K562 (cell line): ENCODE data around the gene KTN1. TPM values are rescaled to one million over a fixed set of nuclear protein-coding genes. Genes with fewer than 3 reads are reported as not detected.
A peak's percentile ranks its signal among the peaks of the same experiment; 100 is the strongest.

ENCODE experiments used
- ATAC-seq: fragments of 200-7000 bp; cut with Tn5 transposase; 3 replicates; pipeline ENCODE4 v1.9.1; 2020; ENCODE audit warnings: moderate library complexity
- BruUV-seq: library from RNA; stranded (reverse); fragments of 400-500 nt; replicated peaks from 2 replicates; lab custom pipeline; 2021; lab: Mats Ljungman, UMichigan
- CTCF ChIA-PET: fragments of 300-600 bp; formaldehyde crosslinking; extraction: SDS; loops from one replicate; lab custom pipeline; 2021; ENCODE audit warnings: low intra/inter-chr PET ratio; lab: Yijun Ruan, JAX
- POLR2A ChIA-PET: fragments of 300-600, 350-650 bp; sonication (Branson Sonifier 250); formaldehyde crosslinking; extraction: SDS; loops from one replicate; lab custom pipeline; 2021; ENCODE audit warnings: antibody characterized with exemption, inconsistent platforms; lab: Yijun Ruan, JAX
- DNase-seq, 4 experiments: peaks; one replicate each; pipeline versions ENCODE4 v3.0.0 to v3.0.0-alpha.2; 2011 to 2018; ENCODE audit warnings: low spot score in 3 of 4, mixed read lengths in 3 of 4; ENCODE audit errors: extremely low read depth in 1 of 4
- FAIRE-seq: peaks from 2 replicates; lab custom pipeline; 2011; peaks lifted over from hg19 to GRCh38; lab: Jason Lieb, UNC
- H2AFZ ChIP-seq: 2 replicates; pipeline ENCODE4 v1.6.0; 2011; ENCODE audit warnings: low read depth, low read length, control low read depth, inconsistent platforms
- H3K27ac ChIP-seq: fragments of 200-600 bp; 3 replicates; pipeline ENCODE4 v1.8.0; 2011; ENCODE audit warnings: low read depth, mild to moderate bottlenecking, control low read depth, inconsistent platforms, low read length, moderate library complexity, mixed read lengths; ENCODE audit errors: extremely low read depth
- H3K27me3 ChIP-seq, 2 experiments: fragments of 300-600 bp in 1 of 2; 2 replicates in 1 of 2; 3 replicates in 1 of 2; pipeline versions ENCODE4 v1.6.0 to v1.8.0; 2011; ENCODE audit warnings: inconsistent platforms in 2 of 2, low read length in 2 of 2, mild to moderate bottlenecking in 1 of 2, mixed read lengths in 1 of 2, moderate library complexity in 1 of 2; ENCODE audit not compliant: control insufficient read depth in 2 of 2, insufficient read depth in 2 of 2
- H3K36me3 ChIP-seq: fragments of 300-600 bp; 3 replicates; pipeline ENCODE4 v1.8.0; 2011; ENCODE audit warnings: mild to moderate bottlenecking, low read length, inconsistent platforms; ENCODE audit not compliant: control insufficient read depth, insufficient read depth
- H3K4me1 ChIP-seq, 2 experiments: fragments of 200-600 bp in 1 of 2; replicated peaks in 1 of 2; 2 replicates in 1 of 2; 3 replicates in 1 of 2; pipeline versions ENCODE4 v1.5.1 to v1.8.0; 2011; ENCODE audit warnings: inconsistent platforms in 2 of 2, low read length in 2 of 2, mild to moderate bottlenecking in 1 of 2, mixed read lengths in 1 of 2, moderate library complexity in 1 of 2; ENCODE audit not compliant: control insufficient read depth in 2 of 2, insufficient read depth in 2 of 2
- H3K4me2 ChIP-seq: 2 replicates; pipeline ENCODE4 v1.6.1; 2011; ENCODE audit warnings: low read length, control low read depth, inconsistent platforms, mixed read lengths; ENCODE audit not compliant: insufficient read depth
- H3K4me3 ChIP-seq: fragments of 200-600 bp; sonication (generic), shearing (Covaris generic); 2 replicates; pipeline ENCODE4 v1.5.1; 2016; ENCODE audit warnings: control low read depth, inconsistent platforms
- H3K79me2 ChIP-seq: fragments of 200-600 bp; 3 replicates; pipeline ENCODE4 v1.8.0; 2011; ENCODE audit warnings: low read length, inconsistent platforms; ENCODE audit not compliant: control insufficient read depth, insufficient read depth
- H3K9ac ChIP-seq, 2 experiments: 2 replicates each; pipeline versions ENCODE4 v1.6.0 to v1.6.1; 2011; ENCODE audit warnings: low read depth in 2 of 2, low read length in 2 of 2, control low read depth in 1 of 2, inconsistent platforms in 1 of 2, mild to moderate bottlenecking in 1 of 2, mixed read lengths in 1 of 2; ENCODE audit not compliant: insufficient read depth in 1 of 2
- H3K9me1 ChIP-seq: one replicate; pipeline ENCODE4 v1.6.0; 2011; ENCODE audit warnings: inconsistent platforms, mild to moderate bottlenecking, low read length, moderate library complexity; ENCODE audit not compliant: control insufficient read depth, insufficient read depth
- H3K9me3 ChIP-seq: replicated peaks from 2 replicates; pipeline ENCODE4 v1.5.1; 2011; ENCODE audit warnings: low read depth, low read length, inconsistent platforms; ENCODE audit not compliant: control insufficient read depth, insufficient read depth
- H4K20me1 ChIP-seq: replicated peaks from 2 replicates; pipeline ENCODE4 v1.6.1; 2011; ENCODE audit warnings: low read length, inconsistent platforms, mixed read lengths; ENCODE audit not compliant: control insufficient read depth, insufficient read depth
- CCAR2 ChIP-seq: fragments of 200-400 bp; formaldehyde crosslinking; IDR thresholded peaks from 2 replicates; pipeline ENCODE4 v1.6.1; 2017; ENCODE audit warnings: mild to moderate bottlenecking, low read depth, low read length
- IRF2 ChIP-seq: sonication (generic); formaldehyde crosslinking; IDR thresholded peaks from 2 replicates; pipeline ENCODE4 v1.8.1; 2022; ENCODE audit warnings: mild to moderate bottlenecking, missing genetic modification reagents
- KDM2B ChIP-seq: fragments of 250-450 bp; sonication (Bioruptor Pico); IDR thresholded peaks from 2 replicates; pipeline ENCODE4 v1.8.0; 2021; ENCODE audit warnings: mild to moderate bottlenecking, moderate library complexity
- MAFG ChIP-seq: fragments of 450-650 bp; conservative IDR thresholded peaks from 2 replicates; pipeline ENCODE4 v1.6.1; 2016; ENCODE audit warnings: missing genetic modification characterization, missing compliant biosample characterization
- NFE2L1 ChIP-seq: fragments of 450-650 bp; IDR thresholded peaks from 2 replicates; pipeline ENCODE4 v1.6.1; 2016; ENCODE audit warnings: missing genetic modification characterization, low read depth, mild to moderate bottlenecking, missing compliant biosample characterization, moderate library complexity, borderline replicate concordance
- PTTG1 ChIP-seq: fragments of 450-650 bp; IDR thresholded peaks from 2 replicates; pipeline ENCODE4 v1.6.1; 2016; ENCODE audit warnings: low read depth, mild to moderate bottlenecking, missing genetic modification characterization, missing compliant biosample characterization
- SIN3B ChIP-seq: fragments of 450-650 bp; IDR thresholded peaks from 2 replicates; pipeline ENCODE4 v1.6.1; 2017; ENCODE audit warnings: low read depth, mild to moderate bottlenecking, moderate library complexity
- SMARCB1 ChIP-seq: IDR thresholded peaks from 2 replicates; pipeline ENCODE4 v1.6.1; 2011; ENCODE audit warnings: improper control_type of control experiment, low read depth; ENCODE audit not compliant: insufficient read length
- SRSF9 ChIP-seq: fragments of 200-400 bp; formaldehyde crosslinking; IDR thresholded peaks from 2 replicates; pipeline ENCODE4 v1.6.1; 2017; ENCODE audit warnings: low read depth, low read length, borderline replicate concordance
- YBX1 ChIP-seq: fragments of 450-650 bp; IDR thresholded peaks from 2 replicates; pipeline ENCODE4 v1.7.1; 2016; ENCODE audit warnings: mild to moderate bottlenecking
- ZNF695 ChIP-seq: fragments of 450-650 bp; formaldehyde crosslinking; IDR thresholded peaks from 2 replicates; pipeline ENCODE4 v1.4.0; 2020; ENCODE audit warnings: mild to moderate bottlenecking, moderate library complexity
- WGBS: fragments of 100-300 bp; shearing (Covaris generic); methylation state at CpG from one replicate; pipeline ENCODE4 v1.1.6; 2016; ENCODE audit warnings: low coverage, mixed read lengths; ENCODE audit not compliant: insufficient coverage; ENCODE audit errors: missing lambda C conversion rate; 5-methylcytosine and 5-hydroxymethylcytosine counted together
- in situ Hi-C: fragments of 300-500 bp; cut with MboI; formaldehyde crosslinking; loops from 4 replicates; pipeline ENCODE4 v1.15.0; 2018; ENCODE audit warnings: inconsistent platforms, mixed read lengths
- intact Hi-C: fragments of 100-400 bp; cut with micrococcal nuclease; formaldehyde crosslinking; loops from 2 replicates; pipeline ENCODE4 v1.14.2; 2022
- polyA plus RNA-seq, 8 experiments: library from polyadenylated mRNA; depleted of rRNA in 4 of 8; stranded (reverse) in 5 of 8; unstranded in 3 of 8; fragments of >200 nt; fragmentation: Nextera tagmentation in 2 of 8; fragmentation: Illumina TruSeq in 1 of 8; extraction: Ambion mirVana in 2 of 8; extraction: Trizol in 1 of 8; gene quantifications; 2 replicates each; pipeline versions ENCODE4 v1.2.1 to v1.2.3, GENCODE V29; 2011 to 2014; ENCODE audit warnings: inconsistent platforms in 1 of 8, missing spikeins in 1 of 8
- total RNA-seq, 7 experiments: library from RNA; depleted of rRNA in 6 of 7; stranded (reverse); fragments of >200 nt in 6 of 7; fragmentation: Illumina TruSeq in 2 of 7; extraction: Trizol in 2 of 7; gene quantifications; 2 replicates each; pipeline versions ENCODE4 v1.2.1 to v1.2.3, GENCODE V29; 2011 to 2021; ENCODE audit warnings: low replicate concordance in 1 of 7
- TF ChIP-seq, protein P1 (sequence below): fragments of 250-450 bp; sonication (Bioruptor Pico); IDR thresholded peaks from 2 replicates; pipeline ENCODE4 v1.4.0; 2020; ENCODE audit warnings: mild to moderate bottlenecking, moderate library complexity, borderline replicate concordance

Gene KTN1
- total and polyA plus RNA-seq, 9 of the 15 experiments (the other 6 are each of a cell fraction or from before 2014, with no cell fraction given) = 34.8 to 120 (median 63.6) TPM

DNA sequence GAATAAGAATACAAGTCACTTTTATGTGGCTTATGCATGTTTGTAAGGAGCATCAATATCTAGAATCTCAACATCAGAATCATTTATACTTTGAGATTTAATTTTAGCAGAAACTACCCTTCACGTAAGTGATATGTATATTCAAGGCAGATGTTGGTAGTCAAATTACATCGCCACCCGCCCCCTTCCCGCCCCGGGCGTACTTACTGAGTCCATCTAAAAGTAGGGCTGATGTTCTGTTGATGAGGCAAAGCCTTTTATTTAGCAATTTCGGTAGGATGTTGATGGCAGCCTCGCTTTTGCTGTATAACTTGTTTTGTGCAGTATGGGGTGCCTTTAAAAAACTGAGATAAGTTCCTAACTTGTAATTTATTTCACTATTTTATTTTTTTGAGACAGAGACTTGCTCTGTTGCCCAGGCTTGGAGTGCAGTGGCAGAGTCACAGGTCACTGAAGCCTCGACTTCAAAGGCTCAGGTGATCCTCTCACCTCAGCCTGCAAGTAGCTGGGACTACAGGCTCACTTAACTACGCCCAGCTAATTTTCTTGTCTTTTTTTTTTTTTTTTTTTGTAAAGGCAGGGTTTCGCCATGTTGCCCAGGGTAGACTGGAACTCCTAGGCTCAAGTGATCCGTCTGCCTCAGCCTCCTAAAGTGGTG, 30.8 kb downstream of the KTN1 start:
- WGBS = 90% methylated on average over 11 of the region's 12 CpGs
- Histone ChIP-seq H3K27ac (no peak overlapping the region), H3K4me3 (no peak overlapping the region), H2AFZ (no peak overlapping the region), H3K9me1 (no peaks in the 10 kb centered on the region), H3K9me3 (no peaks in the 10 kb centered on the region), H3K4me2 (no peak overlapping the region), H3K79me2 (peaks cover 34% of the 10 kb centered on the region), H3K4me1 (no peaks in the 10 kb centered on the region), H3K27me3 (no peaks in the 10 kb centered on the region), H3K9ac (no peak overlapping the region), H4K20me1 (no peaks in the 10 kb centered on the region), H3K36me3 (peaks cover 10% of the 10 kb centered on the region; the same call in 2 of the 3 replicates)
- ATAC-seq (no peak), DNase-seq (no peak), FAIRE-seq (no peak)
- TF ChIP-seq, protein P1, sequence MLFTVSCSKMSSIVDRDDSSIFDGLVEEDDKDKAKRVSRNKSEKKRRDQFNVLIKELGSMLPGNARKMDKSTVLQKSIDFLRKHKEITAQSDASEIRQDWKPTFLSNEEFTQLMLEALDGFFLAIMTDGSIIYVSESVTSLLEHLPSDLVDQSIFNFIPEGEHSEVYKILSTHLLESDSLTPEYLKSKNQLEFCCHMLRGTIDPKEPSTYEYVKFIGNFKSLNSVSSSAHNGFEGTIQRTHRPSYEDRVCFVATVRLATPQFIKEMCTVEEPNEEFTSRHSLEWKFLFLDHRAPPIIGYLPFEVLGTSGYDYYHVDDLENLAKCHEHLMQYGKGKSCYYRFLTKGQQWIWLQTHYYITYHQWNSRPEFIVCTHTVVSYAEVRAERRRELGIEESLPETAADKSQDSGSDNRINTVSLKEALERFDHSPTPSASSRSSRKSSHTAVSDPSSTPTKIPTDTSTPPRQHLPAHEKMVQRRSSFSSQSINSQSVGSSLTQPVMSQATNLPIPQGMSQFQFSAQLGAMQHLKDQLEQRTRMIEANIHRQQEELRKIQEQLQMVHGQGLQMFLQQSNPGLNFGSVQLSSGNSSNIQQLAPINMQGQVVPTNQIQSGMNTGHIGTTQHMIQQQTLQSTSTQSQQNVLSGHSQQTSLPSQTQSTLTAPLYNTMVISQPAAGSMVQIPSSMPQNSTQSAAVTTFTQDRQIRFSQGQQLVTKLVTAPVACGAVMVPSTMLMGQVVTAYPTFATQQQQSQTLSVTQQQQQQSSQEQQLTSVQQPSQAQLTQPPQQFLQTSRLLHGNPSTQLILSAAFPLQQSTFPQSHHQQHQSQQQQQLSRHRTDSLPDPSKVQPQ (CRISPR knock-in tag) = no peak
- no TSS peak for BruUV-seq
- ChIA-PET CTCF (no interaction called here), POLR2A (no interaction called here)
- in situ Hi-C loops (no loop called here), intact Hi-C loops (no loop called here)

DNA sequence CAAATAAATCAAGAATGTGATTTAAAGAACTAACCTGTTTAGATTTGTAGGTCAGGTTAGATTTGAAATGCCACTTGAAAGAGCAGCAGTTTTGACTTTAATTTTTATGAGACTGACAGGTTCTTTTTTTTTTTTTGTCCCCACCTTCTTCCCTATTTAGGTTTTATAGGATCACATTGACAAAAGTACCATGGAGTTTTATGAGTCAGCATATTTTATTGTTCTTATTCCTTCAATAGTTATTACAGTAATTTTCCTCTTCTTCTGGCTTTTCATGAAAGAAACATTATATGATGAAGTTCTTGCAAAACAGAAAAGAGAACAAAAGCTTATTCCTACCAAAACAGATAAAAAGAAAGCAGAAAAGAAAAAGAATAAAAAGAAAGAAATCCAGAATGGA, 31.9 kb downstream of the KTN1 start:
- no peak for FAIRE-seq
- H3K79me2 ChIP-seq = peaks cover 24% of the 10 kb centered on the region
- no TSS peak for BruUV-seq
- no peaks in the 10 kb centered on the region for H4K20me1 ChIP-seq
- POLR2A ChIA-PET = no interaction called here
- H3K36me3 ChIP-seq = peaks cover 19% of the 10 kb centered on the region; the same call in 2 of the 3 replicates
- CTCF ChIA-PET = no interaction called here
- H3K4me3 ChIP-seq = no peak overlapping the region
- H3K4me2 ChIP-seq = no peak overlapping the region
- H3K27ac ChIP-seq = no peak overlapping the region
- no peaks in the 10 kb centered on the region for H3K9me1 ChIP-seq
- in situ Hi-C loops (no loop called here), intact Hi-C loops (no loop called here)
- H3K27me3 ChIP-seq = no peaks in the 10 kb centered on the region
- ATAC-seq = no peak
- H3K9ac ChIP-seq = no peak overlapping the region
- no peak overlapping the region for H2AFZ ChIP-seq
- no peak for DNase-seq
- no peaks in the 10 kb centered on the region for H3K9me3 ChIP-seq
- no peaks in the 10 kb centered on the region for H3K4me1 ChIP-seq
- TF ChIP-seq PTTG1 (tag) (no peak), SRSF9 (no peak), SMARCB1 (no peak), CCAR2 (no peak), SIN3B (no peak), MAFG (tag) (peak; percentile 51), IRF2 (no peak), ZNF695 (CRISPR knock-in tag) (no peak), NFE2L1 (tag) (peak; percentile 17; the same call in 1 of the 2 replicates), YBX1 (no peak), KDM2B (no peak)
